ENCODE results near the gene TIMELESS. TPM values are rescaled to one million over a fixed set of nuclear protein-coding genes. Genes with fewer than 3 reads are reported as not detected.
"Not testable (repeated sequence)": the region's sequence is repeated elsewhere in the genome, so short reads cannot be mapped to it uniquely, and the experiment has no call there.

Gene TIMELESS
- total and polyA plus RNA-seq, 4 donors: 7.3 to 11.2 (median 9.0) TPM

DNA sequence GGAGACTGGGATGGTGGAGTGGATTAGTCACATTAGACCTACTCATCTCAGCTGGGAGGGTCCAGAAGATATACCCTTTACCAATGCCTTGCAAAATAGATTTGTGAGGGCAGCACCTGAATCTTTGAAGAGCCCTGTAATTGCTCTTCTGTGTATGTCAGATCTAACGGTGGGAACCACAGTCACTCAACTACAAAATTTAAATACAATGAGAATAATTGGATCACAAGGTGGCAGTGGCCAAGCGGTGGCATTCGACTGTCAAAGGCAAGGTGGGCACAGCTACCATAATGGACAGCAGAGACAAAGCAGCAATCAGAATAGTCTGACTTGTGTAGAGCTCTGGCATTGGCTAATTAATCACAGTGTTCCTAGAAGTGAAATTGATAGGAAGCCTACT, 49.8 kb downstream of the TIMELESS start:
- H3K27ac ChIP-seq (ENCODE audit: low read depth in 1 of 2, low read length in 1 of 2); H3K27me3 ChIP-seq (ENCODE audit: control insufficient read depth in 3 of 3, insufficient read depth in 3 of 3, low read length in 2 of 3); DNase-seq; ATAC-seq (ENCODE audit: insufficient read depth, low FRiP score); H3K36me3 ChIP-seq (ENCODE audit: control insufficient read depth in 4 of 4, insufficient read depth in 4 of 4, low read length in 4 of 4); H3K9ac ChIP-seq (ENCODE audit: insufficient read depth in 1 of 2, low read length in 2 of 2); H3K9me3 ChIP-seq (ENCODE audit: control insufficient read depth in 4 of 4, insufficient read depth in 3 of 4, low read length in 3 of 4); H3K4me1 ChIP-seq (ENCODE audit: control insufficient read depth in 5 of 5, insufficient read depth in 5 of 5, low read length in 5 of 5); H3K4me3 ChIP-seq: not testable (repeated sequence)
- WGBS, 2 donors: 93 to 97% methylated on average over 3 of the region's 3 CpGs

DNA sequence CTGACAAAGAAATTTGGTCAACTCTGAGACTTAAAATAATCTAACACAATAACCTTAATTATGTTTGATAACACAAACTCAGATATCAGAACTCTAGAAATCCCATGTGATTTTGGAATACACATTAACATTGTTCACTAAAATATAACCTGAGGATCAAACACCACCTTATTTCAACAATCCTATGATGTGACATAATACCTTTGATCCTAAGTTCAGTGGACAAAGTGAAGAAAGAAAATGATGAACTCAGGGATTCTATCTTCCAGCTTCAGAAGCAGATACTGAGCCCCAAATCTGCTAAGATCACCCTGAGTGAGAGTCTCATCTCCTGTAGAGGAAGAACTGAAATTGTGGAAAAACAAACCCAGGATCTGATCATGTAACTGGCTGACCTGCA, 50.9 kb downstream of the TIMELESS start:
- no peak for ATAC-seq (ENCODE audit: insufficient read depth, low FRiP score)
- H3K4me1 ChIP-seq (ENCODE audit: control insufficient read depth in 5 of 5, insufficient read depth in 5 of 5, low read length in 5 of 5): peaks cover 0 to 1% (median 0%) of the 10 kb centered on the region in 5 donors
- DNase-seq: no peak
- H3K27me3 ChIP-seq (ENCODE audit: control insufficient read depth in 3 of 3, insufficient read depth in 3 of 3, low read length in 2 of 3): no peaks in the 10 kb centered on the region
- no peak overlapping the region for H3K4me3 ChIP-seq
- TF ChIP-seq, protein P1, sequence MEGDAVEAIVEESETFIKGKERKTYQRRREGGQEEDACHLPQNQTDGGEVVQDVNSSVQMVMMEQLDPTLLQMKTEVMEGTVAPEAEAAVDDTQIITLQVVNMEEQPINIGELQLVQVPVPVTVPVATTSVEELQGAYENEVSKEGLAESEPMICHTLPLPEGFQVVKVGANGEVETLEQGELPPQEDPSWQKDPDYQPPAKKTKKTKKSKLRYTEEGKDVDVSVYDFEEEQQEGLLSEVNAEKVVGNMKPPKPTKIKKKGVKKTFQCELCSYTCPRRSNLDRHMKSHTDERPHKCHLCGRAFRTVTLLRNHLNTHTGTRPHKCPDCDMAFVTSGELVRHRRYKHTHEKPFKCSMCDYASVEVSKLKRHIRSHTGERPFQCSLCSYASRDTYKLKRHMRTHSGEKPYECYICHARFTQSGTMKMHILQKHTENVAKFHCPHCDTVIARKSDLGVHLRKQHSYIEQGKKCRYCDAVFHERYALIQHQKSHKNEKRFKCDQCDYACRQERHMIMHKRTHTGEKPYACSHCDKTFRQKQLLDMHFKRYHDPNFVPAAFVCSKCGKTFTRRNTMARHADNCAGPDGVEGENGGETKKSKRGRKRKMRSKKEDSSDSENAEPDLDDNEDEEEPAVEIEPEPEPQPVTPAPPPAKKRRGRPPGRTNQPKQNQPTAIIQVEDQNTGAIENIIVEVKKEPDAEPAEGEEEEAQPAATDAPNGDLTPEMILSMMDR (IDR thresholded peaks at IDR 0.05; ENCODE audit: control extremely low read depth, extremely low read depth): no peak
- H3K36me3 ChIP-seq (ENCODE audit: control insufficient read depth in 4 of 4, insufficient read depth in 4 of 4, low read length in 4 of 4): no peaks in the 10 kb centered on the region
- H3K9me3 ChIP-seq (ENCODE audit: control insufficient read depth in 4 of 4, insufficient read depth in 3 of 4, low read length in 3 of 4): peaks cover 0 to 4% (median 0%) of the 10 kb centered on the region in 4 donors
- no peak overlapping the region for H3K9ac ChIP-seq (ENCODE audit: insufficient read depth in 1 of 2, low read length in 2 of 2)
- H3K27ac ChIP-seq (ENCODE audit: low read depth in 1 of 2, low read length in 1 of 2): no peak overlapping the region

DNA sequence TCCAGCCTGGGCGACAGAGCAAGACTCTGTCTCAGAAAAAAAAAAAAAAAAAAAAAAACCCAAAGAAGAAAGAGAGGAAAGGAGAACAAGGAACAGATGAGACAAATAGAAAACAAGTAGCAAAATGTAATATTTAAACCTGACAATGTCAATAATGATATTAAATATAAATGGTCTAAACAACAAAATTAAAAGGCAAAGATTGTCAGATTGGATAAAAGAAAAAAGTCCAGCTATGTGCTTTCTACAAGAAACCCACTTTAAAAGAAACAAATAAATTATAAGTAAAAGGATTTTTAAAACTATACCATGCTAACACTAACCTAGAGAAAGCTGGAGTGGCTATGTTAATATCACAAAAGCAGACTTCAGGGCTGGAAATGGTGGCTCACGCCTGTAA, 56.9 kb downstream of the TIMELESS start:
- 99 to 100% methylated on average over 1 to 2 of the region's 2 CpGs for WGBS, 2 donors

DNA sequence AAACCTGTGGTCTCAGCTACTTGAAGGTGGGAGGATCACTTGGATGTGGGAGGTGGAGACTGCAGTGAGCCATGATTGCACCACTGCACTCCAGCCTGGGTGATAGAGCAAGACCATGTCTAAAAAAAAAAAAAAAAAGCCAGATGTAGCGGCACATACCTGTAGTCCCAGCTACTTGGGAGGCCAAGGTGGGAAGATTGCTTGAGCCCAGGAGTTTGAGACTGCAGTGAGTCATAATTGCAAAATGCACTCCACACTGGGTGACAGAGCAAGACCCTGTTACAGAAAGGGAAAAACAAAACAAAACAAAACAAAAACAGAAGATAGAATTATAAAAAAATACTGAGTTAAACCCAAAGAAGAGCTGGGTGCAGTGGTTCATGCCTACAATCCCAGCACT, 57.5 kb downstream of the TIMELESS start:
- Histone ChIP-seq H3K27ac (ENCODE audit: low read depth in 1 of 2, low read length in 1 of 2) (no peak overlapping the region), H3K36me3 (ENCODE audit: control insufficient read depth in 4 of 4, insufficient read depth in 4 of 4, low read length in 4 of 4) (no peaks in the 10 kb centered on the region), H3K9ac (ENCODE audit: insufficient read depth in 1 of 2, low read length in 2 of 2) (no peak overlapping the region), H3K27me3 (ENCODE audit: control insufficient read depth in 3 of 3, insufficient read depth in 3 of 3, low read length in 2 of 3) (no peaks in the 10 kb centered on the region), H3K4me3 (no peak overlapping the region), H3K4me1 (ENCODE audit: control insufficient read depth in 5 of 5, insufficient read depth in 5 of 5, low read length in 5 of 5) (peaks cover 0 to 9% (median 0%) of the 10 kb centered on the region in 5 donors), H3K9me3 (ENCODE audit: control insufficient read depth in 4 of 4, insufficient read depth in 3 of 4, low read length in 3 of 4) (no peaks in the 10 kb centered on the region)
- WGBS, 2 donors: 85 to 100% methylated on average over 1 of the region's 1 CpG
- TF ChIP-seq, protein P1 (IDR thresholded peaks at IDR 0.05; ENCODE audit: control extremely low read depth, extremely low read depth): no peak
- DNase-seq: no peak
- ATAC-seq (ENCODE audit: insufficient read depth, low FRiP score): no peak

More for the DNA sequence above, 56.9 kb downstream of the TIMELESS start:
- Histone ChIP-seq H3K4me1 (ENCODE audit: control insufficient read depth in 5 of 5, insufficient read depth in 5 of 5, low read length in 5 of 5) (peaks cover 0 to 4% (median 0%) of the 10 kb centered on the region in 5 donors), H3K4me3 (no peak overlapping the region), H3K9ac (ENCODE audit: insufficient read depth in 1 of 2, low read length in 2 of 2) (no peak overlapping the region), H3K27me3 (ENCODE audit: control insufficient read depth in 3 of 3, insufficient read depth in 3 of 3, low read length in 2 of 3) (no peaks in the 10 kb centered on the region), H3K36me3 (ENCODE audit: control insufficient read depth in 4 of 4, insufficient read depth in 4 of 4, low read length in 4 of 4) (no peaks in the 10 kb centered on the region), H3K9me3 (ENCODE audit: control insufficient read depth in 4 of 4, insufficient read depth in 3 of 4, low read length in 3 of 4) (no peaks in the 10 kb centered on the region), H3K27ac (ENCODE audit: low read depth in 1 of 2, low read length in 1 of 2) (no peak overlapping the region)
- DNase-seq (no peak), ATAC-seq (ENCODE audit: insufficient read depth, low FRiP score) (no peak)
- TF ChIP-seq, protein P1 (IDR thresholded peaks at IDR 0.05; ENCODE audit: control extremely low read depth, extremely low read depth): no peak
